Neural progenitor cell (in vitro differentiated cells): ENCODE results near the gene SLC23A2. TPM values are rescaled to one million over a fixed set of nuclear protein-coding genes. Genes with fewer than 3 reads are reported as not detected.
"Not testable (repeated sequence)": the region's sequence is repeated elsewhere in the genome, so short reads cannot be mapped to it uniquely, and the experiment has no call there.

Experiments used
- DNase-seq: peaks from one replicate; pipeline ENCODE4 v3.0.0-alpha.2; 2016; ENCODE audit warnings: low spot score
- H2AFZ ChIP-seq: fragments of 200-600 bp; sonication (generic); replicated peaks from 2 replicates; pipeline ENCODE4 v1.6.1; 2016; ENCODE audit warnings: antibody characterized with exemption
- H3F3A ChIP-seq: fragments of 200-600 bp; sonication (generic); 2 replicates; pipeline ENCODE4 v1.6.1; 2016; ENCODE audit warnings: antibody characterized with exemption, low read depth
- H3K27ac ChIP-seq: fragments of 200-600 bp; sonication (generic); 2 replicates; pipeline ENCODE4 v1.5.1; 2016; ENCODE audit warnings: mild to moderate bottlenecking
- H3K27me3 ChIP-seq: fragments of 200-600 bp; sonication (generic); 2 replicates; pipeline ENCODE4 v1.6.1; 2016; ENCODE audit warnings: mild to moderate bottlenecking, moderate library complexity
- H3K36me3 ChIP-seq: fragments of 200-600 bp; sonication (generic); 2 replicates; pipeline ENCODE4 v1.5.1; 2016
- H3K4me1 ChIP-seq: fragments of 200-600 bp; sonication (generic); 2 replicates; pipeline ENCODE4 v1.6.1; 2016; ENCODE audit warnings: mixed run types
- H3K4me2 ChIP-seq: fragments of 200-600 bp; sonication (generic); 2 replicates; pipeline ENCODE4 v1.6.1; 2016
- H3K4me3 ChIP-seq: fragments of 200-600 bp; sonication (generic); 2 replicates; pipeline ENCODE4 v1.5.1; 2016
- H3K79me2 ChIP-seq: fragments of 200-600 bp; sonication (generic); 2 replicates; pipeline ENCODE4 v1.6.1; 2016; ENCODE audit warnings: low read depth
- H3K9ac ChIP-seq: fragments of 200-600 bp; sonication (generic); 2 replicates; pipeline ENCODE4 v1.6.1; 2016
- H3K9me3 ChIP-seq: fragments of 200-600 bp; sonication (generic); 2 replicates; pipeline ENCODE4 v1.5.1; 2016; ENCODE audit warnings: low read depth
- H4K20me1 ChIP-seq: fragments of 200-600 bp; sonication (generic); 2 replicates; pipeline ENCODE4 v1.6.1; 2016; ENCODE audit warnings: low read depth
- H3K27ac Mint-ChIP-seq: 3 replicates; pipeline ENCODE4 v1.8.0; 2021; ENCODE audit warnings: mixed read lengths
- H3K27me3 Mint-ChIP-seq: 2 replicates; pipeline ENCODE4 v1.8.0; 2022; ENCODE audit warnings: low read depth, mild to moderate bottlenecking, inconsistent platforms, moderate library complexity, mixed read lengths; ENCODE audit not compliant: insufficient read depth
- H3K36me3 Mint-ChIP-seq: 3 replicates; pipeline ENCODE4 v1.8.0; 2021; ENCODE audit warnings: mixed read lengths
- H3K4me1 Mint-ChIP-seq: 3 replicates; pipeline ENCODE4 v1.8.0; 2021; ENCODE audit warnings: mixed read lengths
- H3K4me3 Mint-ChIP-seq: 3 replicates; pipeline ENCODE4 v1.8.0; 2021; ENCODE audit warnings: mild to moderate bottlenecking, moderate library complexity, mixed read lengths
- H3K9me3 Mint-ChIP-seq: 3 replicates; pipeline ENCODE4 v1.8.0; 2020; ENCODE audit warnings: mixed read lengths
- EZH2 ChIP-seq: fragments of 200-600 bp; sonication (generic); IDR thresholded peaks from 2 replicates; pipeline ENCODE4 v1.6.1; 2017; ENCODE audit warnings: antibody characterized with exemption, mild to moderate bottlenecking, moderate library complexity
- EZH2phosphoT487 ChIP-seq: fragments of 200-600 bp; sonication (generic); IDR thresholded peaks from 2 replicates; pipeline ENCODE4 v1.6.1; 2017; ENCODE audit warnings: antibody characterized with exemption
- total RNA-seq: library from RNA; depleted of rRNA; stranded (reverse); fragments of >200 nt; gene quantifications from 2 replicates; pipeline ENCODE4 v1.2.3, GENCODE V29; 2015; ENCODE audit warnings: low replicate concordance
- TF ChIP-seq, protein P1 (sequence below): fragments of 200-600 bp; sonication (generic); IDR thresholded peaks from 2 replicates; pipeline ENCODE4 v1.5.1; 2017; ENCODE audit warnings: antibody characterized with exemption, mild to moderate bottlenecking

Gene SLC23A2
- total RNA-seq, 1 donor from 2014 or later = 13.0 TPM

DNA sequence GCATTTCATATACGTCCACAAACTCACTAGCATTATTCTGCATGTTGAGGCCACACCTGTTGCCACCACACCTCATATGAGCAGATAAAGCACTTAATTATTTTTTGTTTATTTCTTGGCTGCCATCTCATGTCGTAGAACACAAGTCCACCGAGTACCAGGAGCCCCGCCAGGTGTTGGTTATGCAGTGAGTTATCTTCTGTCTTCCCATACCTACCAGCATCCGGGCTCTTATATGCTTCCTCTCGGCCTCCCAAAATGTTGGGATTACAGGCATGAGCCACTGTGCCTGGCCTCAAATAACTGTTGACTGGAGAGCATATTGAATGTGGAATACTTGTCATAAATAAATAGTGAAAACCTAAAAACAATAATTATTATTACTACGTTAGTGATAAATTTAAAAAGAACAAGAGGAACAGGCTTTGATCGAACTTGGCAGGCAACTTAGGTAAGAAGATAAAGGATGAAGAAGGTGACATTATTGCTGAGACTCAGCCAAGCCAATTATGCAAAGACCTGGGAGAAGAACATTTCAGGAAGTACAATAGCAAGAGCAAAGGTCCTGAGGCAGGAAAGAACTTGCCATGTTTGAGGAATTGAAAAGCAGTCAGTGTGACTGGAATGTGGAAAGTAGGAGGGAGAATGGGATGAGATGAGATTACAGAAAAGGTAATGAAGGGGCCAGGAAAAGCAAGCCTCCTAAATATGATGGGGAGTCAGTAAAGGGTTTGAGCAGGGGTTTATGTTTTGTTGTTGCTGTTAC, 12.6 kb upstream of the SLC23A2 start:
- Histone ChIP-seq H3K27me3 (no peaks in the 10 kb centered on the region), H3K9me3 (no peaks in the 10 kb centered on the region), H2AFZ (no peak overlapping the region), H3K9ac (no peak overlapping the region), H3F3A (no peaks in the 10 kb centered on the region), H3K79me2 (no peaks in the 10 kb centered on the region), H3K4me1 (no peaks in the 10 kb centered on the region), H3K4me2 (no peak overlapping the region), H3K36me3 (no peaks in the 10 kb centered on the region), H3K27ac (no peak overlapping the region), H3K4me3 (no peak overlapping the region), H4K20me1 (no peaks in the 10 kb centered on the region)
- Mint-ChIP-seq H3K27me3 (peaks cover 3% of the 10 kb centered on the region), H3K9me3 (peaks cover 2% of the 10 kb centered on the region), H3K4me3 (no peak overlapping the region), H3K36me3 (no peaks in the 10 kb centered on the region), H3K4me1 (no peaks in the 10 kb centered on the region), H3K27ac (peak overlapping the region; percentile 10)
- TF ChIP-seq EZH2 (no peak), EZH2phosphoT487 (no peak)
- TF ChIP-seq, protein P1, sequence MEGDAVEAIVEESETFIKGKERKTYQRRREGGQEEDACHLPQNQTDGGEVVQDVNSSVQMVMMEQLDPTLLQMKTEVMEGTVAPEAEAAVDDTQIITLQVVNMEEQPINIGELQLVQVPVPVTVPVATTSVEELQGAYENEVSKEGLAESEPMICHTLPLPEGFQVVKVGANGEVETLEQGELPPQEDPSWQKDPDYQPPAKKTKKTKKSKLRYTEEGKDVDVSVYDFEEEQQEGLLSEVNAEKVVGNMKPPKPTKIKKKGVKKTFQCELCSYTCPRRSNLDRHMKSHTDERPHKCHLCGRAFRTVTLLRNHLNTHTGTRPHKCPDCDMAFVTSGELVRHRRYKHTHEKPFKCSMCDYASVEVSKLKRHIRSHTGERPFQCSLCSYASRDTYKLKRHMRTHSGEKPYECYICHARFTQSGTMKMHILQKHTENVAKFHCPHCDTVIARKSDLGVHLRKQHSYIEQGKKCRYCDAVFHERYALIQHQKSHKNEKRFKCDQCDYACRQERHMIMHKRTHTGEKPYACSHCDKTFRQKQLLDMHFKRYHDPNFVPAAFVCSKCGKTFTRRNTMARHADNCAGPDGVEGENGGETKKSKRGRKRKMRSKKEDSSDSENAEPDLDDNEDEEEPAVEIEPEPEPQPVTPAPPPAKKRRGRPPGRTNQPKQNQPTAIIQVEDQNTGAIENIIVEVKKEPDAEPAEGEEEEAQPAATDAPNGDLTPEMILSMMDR = no peak
- DNase-seq = no peak

DNA sequence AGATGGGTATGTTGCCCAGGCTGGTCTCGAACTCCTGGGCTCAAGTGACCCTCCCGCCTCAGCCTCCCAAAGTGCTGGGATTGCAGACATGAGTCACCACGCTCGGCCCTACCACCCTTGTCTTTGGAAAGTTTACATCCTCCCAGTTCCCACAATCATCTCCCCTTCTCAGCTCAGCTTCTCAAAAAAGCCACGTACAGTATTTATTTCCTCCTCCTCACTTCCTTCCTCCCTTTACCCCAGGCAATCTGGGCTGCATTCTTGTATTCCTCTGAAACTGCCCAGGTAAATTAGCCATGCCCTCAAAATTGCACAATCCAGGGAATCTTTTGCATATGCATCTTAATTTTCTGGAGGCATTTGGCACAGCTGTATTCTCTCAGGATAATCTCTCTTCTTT, 7.4 kb upstream of the SLC23A2 start:
- no peaks in the 10 kb centered on the region for H3K36me3 ChIP-seq

DNA sequence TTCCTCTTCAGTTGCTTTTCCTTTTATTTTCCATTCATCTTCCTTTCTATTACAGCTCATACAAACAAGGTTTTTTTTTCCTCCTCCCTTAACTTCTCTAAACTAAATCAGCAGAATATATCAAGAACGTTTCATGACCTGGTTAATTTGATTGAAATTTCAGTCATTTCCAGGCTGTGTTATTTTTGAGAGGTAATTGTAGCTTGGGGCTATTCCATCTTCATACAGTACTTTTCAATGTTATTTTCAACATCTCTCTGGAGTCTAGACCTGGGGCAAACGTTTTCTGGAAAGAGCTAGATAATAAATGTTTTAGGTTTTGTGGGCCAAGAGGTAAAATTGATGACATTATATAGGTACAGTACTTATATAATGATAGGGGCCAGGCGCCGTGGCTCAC, 4.0 kb upstream of the SLC23A2 start:
- H3K4me1 ChIP-seq = peaks cover 8% of the 10 kb centered on the region
- Mint-ChIP-seq H3K9me3 (no peaks in the 10 kb centered on the region), H3K27me3 (peaks cover 23% of the 10 kb centered on the region), H3K4me1 (peaks cover 14% of the 10 kb centered on the region), H3K4me3 (no peak overlapping the region), H3K36me3 (no peaks in the 10 kb centered on the region), H3K27ac (no peak overlapping the region)
- no peak overlapping the region for H3K4me3 ChIP-seq
- no peak for DNase-seq
- no peak overlapping the region for H3K27ac ChIP-seq
- H3K36me3 ChIP-seq = no peaks in the 10 kb centered on the region
- peaks cover 5% of the 10 kb centered on the region for H3F3A ChIP-seq
- TF ChIP-seq, protein P1 = no peak
- TF ChIP-seq EZH2 (no peak), EZH2phosphoT487 (no peak)
- peaks cover 34% of the 10 kb centered on the region for H3K27me3 ChIP-seq
- no peak overlapping the region for H3K4me2 ChIP-seq
- H3K9ac ChIP-seq = no peak overlapping the region
- H2AFZ ChIP-seq = no peak overlapping the region
- H3K9me3 ChIP-seq = no peaks in the 10 kb centered on the region
- H4K20me1 ChIP-seq = peaks cover 4% of the 10 kb centered on the region
- no peaks in the 10 kb centered on the region for H3K79me2 ChIP-seq

More for the DNA sequence above, 7.4 kb upstream of the SLC23A2 start:
- peaks cover 11% of the 10 kb centered on the region for H3K27me3 Mint-ChIP-seq
- Histone ChIP-seq H3K4me2 (no peak overlapping the region), H3F3A (no peaks in the 10 kb centered on the region), H3K9ac (no peak overlapping the region), H3K27ac (no peak overlapping the region), H3K79me2 (no peaks in the 10 kb centered on the region), H3K4me3 (no peak overlapping the region), H4K20me1 (no peaks in the 10 kb centered on the region), H2AFZ (no peak overlapping the region), H3K9me3 (no peaks in the 10 kb centered on the region), H3K27me3 (peaks cover 6% of the 10 kb centered on the region), H3K4me1 (no peaks in the 10 kb centered on the region)
- no peak for TF ChIP-seq EZH2phosphoT487
- TF ChIP-seq EZH2 = no peak
- TF ChIP-seq, protein P1 = no peak
- no peaks in the 10 kb centered on the region for H3K9me3 Mint-ChIP-seq
- no peak for DNase-seq
- no peaks in the 10 kb centered on the region for H3K4me1 Mint-ChIP-seq
- no peaks in the 10 kb centered on the region for H3K36me3 Mint-ChIP-seq
- H3K27ac Mint-ChIP-seq = no peak overlapping the region
- H3K4me3 Mint-ChIP-seq = no peak overlapping the region

DNA sequence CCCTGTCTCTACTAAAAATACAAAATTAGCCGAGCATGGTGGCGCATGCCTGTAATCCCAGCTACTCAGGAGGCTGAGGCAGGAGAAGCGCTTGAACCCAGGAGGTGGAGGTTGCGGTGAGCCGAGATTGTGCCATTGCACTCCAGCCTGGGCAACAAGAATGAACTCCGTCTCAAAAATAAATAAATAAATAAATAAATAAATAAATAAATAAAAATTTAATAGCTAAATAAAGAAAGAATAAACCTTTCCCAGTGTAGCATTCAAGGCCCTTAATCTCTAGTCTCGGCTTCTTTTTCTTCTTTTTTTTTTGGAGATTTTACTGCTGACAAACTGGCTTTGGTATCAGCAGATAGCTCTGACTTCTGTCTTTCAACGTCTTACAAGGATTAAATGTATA, 3.5 kb upstream of the SLC23A2 start:
- not testable (repeated sequence) for H3K4me3 ChIP-seq, H2AFZ ChIP-seq, H3F3A ChIP-seq, H3K79me2 ChIP-seq, H3K36me3 ChIP-seq, H3K27ac ChIP-seq, H3K9me3 ChIP-seq, H3K9ac ChIP-seq, H3K9me3 Mint-ChIP-seq, H3K4me2 ChIP-seq, H3K36me3 Mint-ChIP-seq, H3K27ac Mint-ChIP-seq, H3K4me3 Mint-ChIP-seq, H4K20me1 ChIP-seq, DNase-seq
- H3K27me3 Mint-ChIP-seq = peaks cover 24% of the 10 kb centered on the region
- Histone ChIP-seq H3K27me3 (peaks cover 39% of the 10 kb centered on the region), H3K4me1 (peaks cover 13% of the 10 kb centered on the region)
- H3K4me1 Mint-ChIP-seq = peaks cover 18% of the 10 kb centered on the region
